ENCODE results near the gene SPDYA.

DNA sequence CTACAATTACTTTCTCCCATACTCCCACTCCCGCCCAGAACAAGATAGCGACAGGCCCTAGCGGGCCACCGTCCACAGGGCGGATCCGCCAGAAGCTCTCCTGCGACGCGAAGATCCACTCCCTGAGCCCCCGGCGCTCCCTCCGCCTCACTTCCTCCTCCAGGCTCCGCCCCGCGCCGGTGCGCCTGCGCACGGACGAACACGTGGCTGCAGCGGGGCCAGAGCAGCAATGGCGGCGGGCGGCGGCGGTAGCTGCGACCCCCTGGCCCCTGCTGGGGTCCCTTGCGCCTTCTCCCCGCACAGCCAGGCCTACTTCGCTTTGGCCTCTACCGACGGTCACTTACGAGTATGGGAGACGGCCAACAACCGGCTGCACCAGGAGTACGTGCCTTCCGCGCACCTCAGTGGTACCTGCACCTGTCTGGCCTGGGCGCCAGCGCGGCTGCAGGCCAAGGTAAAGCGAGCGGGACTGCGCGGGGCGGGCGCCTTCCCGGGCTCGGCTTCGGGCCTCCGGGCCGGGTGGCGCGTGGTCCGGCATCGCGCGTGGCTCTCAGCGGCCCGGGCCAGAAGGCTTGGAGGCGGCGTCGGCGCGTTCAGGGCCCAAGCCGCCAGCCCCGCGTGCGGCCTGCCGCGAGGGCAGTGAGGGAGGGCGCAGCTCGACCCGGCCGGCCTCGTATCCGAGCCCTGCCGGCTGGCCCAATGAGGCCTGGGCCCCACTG is 84.0 kb downstream of the SPDYA start, which contains the start of gene WDR43:
- TF ChIP-seq CTCF (IDR thresholded peaks at IDR 0.05) (no peak), POLR2A (IDR thresholded peaks at IDR 0.05) (peak in 1 of 2 donors; percentile 77)
